GM18499 (cell line): ENCODE results near the gene ABI3BP.

ENCODE experiments used
- ATAC-seq: cut with Tn5 transposase; IDR thresholded peaks from one replicate; pipeline ENCODE4 v1.9.1; 2021; ENCODE audit warnings: moderate number of reproducible peaks; ENCODE audit not compliant: insufficient read depth, unreplicated experiment

Gene ABI3BP

DNA sequence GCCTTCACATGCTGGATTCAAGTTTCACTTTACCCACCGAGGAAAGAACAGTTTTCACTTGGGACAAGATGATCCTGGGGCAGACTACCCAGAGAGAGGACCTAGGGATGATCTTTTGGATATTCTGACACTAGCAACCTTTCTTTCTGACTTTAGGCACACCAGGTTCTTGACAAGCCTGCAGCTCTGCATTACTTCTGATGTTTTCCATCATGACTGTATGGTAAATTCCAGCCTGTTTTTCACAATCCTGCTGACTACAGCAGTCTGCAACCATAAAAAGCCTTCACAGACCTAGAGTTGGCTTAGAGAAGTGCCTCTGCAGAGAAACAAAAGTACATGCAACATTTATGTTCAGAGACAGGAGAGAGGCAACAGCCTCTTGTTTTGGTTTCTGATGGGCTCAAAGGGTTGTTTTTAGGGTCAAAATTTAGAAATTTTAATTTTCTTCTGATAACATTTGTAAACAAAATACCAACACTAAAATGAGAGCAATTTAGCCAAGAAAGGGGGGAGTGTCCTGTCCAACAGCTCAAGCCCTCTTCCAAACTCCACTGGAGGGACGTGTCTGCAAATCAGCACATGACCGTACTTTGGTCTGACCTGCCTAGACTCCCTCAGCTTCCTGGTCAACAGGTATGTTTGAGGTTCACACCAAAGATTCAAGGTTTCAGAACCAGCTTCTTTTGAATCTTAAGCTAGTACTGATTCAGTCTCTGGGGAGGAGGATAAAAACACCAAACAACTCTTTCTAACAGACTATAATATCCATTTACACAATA, 799 bp downstream of the ABI3BP start:
- no peak for ATAC-seq

DNA sequence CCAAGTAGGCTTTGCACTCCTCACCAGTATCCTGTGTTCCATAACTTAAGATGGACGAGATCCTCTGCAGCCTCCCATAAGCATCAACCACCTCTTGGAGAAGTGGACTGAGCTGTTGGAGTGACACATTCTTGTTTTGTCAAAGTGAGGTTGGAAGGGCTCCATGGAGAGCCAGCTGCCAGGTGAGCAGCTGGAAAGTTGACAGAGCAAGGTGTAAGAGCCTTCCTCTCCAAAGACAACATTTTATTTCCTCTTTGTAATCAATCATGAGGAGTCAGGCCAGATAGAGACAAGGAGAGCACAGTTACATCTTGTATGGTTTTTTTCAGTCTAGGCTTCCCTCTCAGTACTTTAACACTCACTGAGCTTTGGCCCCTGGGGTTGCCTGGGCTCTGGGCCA, 5.1 kb downstream of the ABI3BP start:
- ATAC-seq = no peak

- ATAC-seq = no peak
Observed at GRCh38 chr3:100984308-100984707, 8.9 kb downstream of the ABI3BP start.

DNA sequence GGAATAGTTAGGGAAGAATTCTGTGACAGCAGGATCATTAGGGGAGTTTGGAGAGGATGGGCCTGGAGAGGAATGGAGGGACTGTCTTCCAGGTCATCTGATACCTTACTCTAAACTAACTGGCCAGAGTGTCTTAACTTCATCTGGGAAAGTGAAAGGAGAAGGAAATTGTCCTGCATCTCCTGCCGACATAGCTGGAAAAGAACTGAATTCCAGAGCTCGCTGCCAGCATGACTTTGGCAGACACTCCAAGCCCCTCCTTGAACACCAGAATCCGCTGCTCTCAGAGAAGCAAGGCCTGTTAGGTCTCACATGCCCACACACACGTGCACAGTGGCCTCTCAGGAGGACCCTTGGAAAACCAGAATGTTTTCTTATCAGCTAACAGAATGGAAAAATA, 10.5 kb downstream of the ABI3BP start:
- ATAC-seq = no peak

GRCh38 chr3:100981164-100981911, 11.9 kb downstream of the ABI3BP start:
- no peak for ATAC-seq

- no peak for ATAC-seq
Observed at GRCh38 chr3:100978011-100978659, 15.1 kb downstream of the ABI3BP start.

- ATAC-seq = no peak
Observed at GRCh38 chr3:100976611-100977010, 16.6 kb downstream of the ABI3BP start.

GRCh38 chr3:100975714-100976113, 17.5 kb downstream of the ABI3BP start:
- ATAC-seq = no peak

DNA sequence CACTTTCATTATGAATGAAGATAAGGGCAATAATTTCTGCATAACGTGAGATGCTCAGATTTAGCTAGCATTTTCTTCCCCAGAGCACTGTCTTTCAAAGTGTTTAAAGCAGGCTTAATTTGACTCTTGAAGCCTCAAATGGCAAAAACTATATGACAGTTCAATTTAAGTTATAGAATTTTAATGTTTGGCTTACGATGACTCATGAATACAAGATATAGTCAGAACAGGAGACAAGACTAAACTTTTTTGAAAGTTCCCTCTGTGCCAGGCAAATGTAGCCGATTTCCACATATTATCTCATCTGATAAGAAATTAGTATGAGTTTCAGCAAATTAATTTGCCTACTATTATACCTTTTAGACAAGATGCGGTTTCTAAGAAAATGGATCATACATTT, 19.6 kb downstream of the ABI3BP start:
- no peak for ATAC-seq

DNA sequence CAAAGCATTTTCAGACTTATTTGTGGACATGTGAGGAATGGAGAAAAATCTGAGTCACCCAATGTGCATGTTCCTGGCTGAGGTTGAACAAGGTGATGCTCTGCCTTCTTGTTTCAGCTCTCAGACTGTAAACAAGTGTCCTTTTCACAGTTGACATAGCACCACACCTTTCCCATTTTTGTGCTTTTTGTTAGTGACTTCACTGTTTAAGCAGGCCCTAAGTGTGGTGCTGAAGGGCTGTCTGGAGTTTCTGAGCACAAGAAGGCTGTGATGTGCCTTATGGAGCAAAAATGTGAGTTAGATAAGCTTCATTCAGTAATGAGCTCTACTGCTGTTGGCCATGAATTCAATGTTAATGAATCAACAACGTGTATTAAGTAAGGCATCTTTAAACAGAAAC, 20.4 kb downstream of the ABI3BP start:
- no peak for ATAC-seq

DNA sequence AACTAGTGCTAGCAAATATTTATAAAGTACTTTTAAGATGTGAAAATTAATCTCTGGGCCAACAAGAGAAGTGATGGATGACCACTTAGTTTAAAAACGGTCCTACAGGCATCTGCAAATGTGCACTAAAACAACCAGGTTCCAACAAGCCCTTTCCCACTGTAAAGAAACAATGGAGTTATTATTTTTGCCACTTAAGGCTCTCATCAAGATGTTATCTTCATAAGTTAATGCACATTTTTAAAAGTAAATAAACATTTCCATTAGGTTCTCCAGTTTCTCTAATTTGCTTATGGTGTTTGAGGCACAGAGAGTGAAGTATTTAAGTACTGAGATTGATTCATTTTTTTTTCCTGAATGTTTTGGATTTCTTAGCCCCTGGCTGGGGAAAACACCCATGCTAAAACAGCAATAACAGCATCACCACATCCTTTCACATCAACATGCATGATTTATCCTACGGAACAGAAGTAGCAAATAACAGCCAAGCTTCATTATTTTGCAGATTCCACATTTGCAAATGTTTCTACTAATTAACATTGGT, 20.8 kb downstream of the ABI3BP start:
- ATAC-seq = no peak

GRCh38 chr3:100971798-100972197, 21.4 kb downstream of the ABI3BP start:
- ATAC-seq = no peak

GRCh38 chr3:100970477-100970990, 22.7 kb downstream of the ABI3BP start:
- ATAC-seq = no peak

DNA sequence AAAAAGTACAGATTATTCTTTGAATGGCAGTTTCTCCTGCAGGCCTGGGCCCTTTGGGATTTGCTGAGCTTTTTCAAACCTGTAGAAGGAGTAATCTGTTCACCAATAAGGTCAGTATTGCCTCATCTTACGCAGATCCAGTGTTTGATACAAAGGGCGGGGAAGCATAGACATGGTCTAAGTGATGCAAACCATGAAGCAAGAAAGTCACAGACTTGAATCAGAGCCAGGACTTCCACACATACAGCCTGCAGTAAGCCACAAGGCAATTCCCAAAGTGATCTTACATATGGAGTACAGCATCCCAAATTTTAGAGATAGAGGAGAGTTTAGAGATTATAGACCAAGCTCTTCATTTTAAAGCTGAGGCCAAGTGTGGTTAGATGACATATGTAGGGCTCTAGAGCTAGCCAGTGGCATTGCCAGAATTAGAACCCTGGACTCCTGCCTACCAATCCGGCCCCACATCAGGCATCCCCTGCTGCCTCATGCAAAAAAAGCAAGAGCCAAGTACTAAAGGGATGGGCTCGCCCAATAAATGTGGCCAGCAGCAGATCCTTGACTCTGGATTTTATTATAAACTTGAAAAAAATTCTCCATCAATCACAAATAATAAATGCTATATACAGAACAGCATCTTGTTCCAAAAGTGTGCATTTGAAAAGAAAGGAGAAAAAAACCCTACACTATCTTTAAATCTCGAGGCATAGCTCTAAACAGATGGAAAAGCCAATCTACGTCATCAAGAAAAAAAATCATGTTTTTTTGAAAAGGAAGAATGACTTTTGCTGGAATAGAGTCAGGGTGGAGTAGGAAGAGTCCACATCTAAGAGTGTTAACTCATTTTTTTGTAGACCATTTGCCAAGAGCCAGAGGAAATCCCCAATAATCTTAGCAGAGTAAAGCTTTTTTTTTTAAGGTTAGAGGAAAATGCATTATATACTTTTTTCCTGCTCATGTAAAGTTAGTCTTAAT, 24.0 kb downstream of the ABI3BP start:
- ATAC-seq = no peak

- ATAC-seq = no peak
Observed at GRCh38 chr3:100966807-100967206, 26.4 kb downstream of the ABI3BP start.

GRCh38 chr3:100966049-100966491, 27.2 kb downstream of the ABI3BP start:
- ATAC-seq = no peak

- ATAC-seq = no peak
Observed at GRCh38 chr3:100963041-100963440, 30.2 kb downstream of the ABI3BP start.

DNA sequence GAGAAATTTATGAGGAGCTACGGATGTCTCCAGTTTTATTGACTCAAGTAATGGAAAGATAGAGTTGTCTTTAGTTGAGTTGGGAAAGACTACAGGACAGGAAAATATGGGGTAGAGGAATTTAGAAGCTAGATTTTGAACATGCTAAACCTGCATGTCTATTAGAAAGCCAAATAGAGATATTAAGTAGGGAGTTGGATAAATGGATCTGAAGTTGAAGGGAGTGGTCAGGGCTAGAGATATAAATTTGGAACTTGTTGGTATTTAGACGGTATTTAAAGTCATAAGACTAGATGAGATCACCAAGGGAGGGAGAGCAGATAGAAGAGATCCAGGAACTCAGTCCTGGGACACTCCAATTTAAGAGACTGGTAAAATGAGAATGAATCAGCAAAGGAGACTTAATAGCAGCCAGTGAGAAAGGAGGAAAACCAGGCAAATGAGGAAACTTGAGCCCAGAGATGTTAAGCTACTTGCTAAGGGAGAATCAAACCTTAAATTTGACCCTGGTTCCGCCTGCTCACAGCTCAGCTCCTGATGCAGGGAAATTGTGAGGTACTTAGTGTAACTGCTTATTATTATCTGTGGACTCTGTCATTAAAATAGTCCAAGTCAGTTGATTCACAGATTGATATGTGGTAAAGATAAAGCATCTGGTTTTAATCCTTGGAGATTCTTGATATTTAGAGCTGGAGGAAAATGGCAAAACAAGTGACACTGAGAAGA, 35.8 kb downstream of the ABI3BP start:
- ATAC-seq = no peak

- no peak for ATAC-seq
Observed at GRCh38 chr3:100956276-100956675, 36.9 kb downstream of the ABI3BP start.
